Measurements from ENCODE around the gene ZNF683.

DNA sequence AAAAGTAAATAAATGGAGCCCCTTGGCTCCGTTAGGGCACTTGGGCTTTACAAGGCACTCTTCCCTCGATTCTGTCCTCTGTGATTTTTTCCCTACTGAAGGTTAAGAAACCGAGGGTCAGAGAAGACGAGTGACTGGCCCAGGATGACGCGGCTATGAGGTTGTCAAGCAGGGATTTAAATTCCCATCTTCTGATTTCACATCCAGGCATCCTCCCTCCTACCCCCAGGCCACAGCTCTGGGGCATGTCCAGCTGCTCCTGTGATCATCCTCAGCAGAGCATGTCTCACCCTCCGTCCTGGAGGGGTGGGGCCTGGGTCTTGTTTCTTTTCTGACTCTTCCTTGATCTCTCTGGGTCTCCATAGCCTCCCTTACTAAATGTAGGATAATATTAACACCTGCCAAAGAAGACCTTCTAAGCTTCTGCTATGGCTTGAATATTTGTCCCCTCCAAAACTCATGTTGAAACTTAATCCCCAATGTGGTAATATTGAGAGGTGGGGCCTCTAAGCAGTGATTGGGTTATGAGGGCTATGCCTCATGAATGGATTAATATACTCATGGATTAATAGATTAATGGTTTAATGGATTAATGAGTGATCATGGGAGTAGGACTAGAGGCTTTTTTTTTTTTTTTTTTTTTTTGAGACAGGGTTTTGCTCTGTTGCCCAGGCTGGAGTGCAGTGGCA is 23.2 kb downstream of the ZNF683 start:
- TF ChIP-seq, protein P1, sequence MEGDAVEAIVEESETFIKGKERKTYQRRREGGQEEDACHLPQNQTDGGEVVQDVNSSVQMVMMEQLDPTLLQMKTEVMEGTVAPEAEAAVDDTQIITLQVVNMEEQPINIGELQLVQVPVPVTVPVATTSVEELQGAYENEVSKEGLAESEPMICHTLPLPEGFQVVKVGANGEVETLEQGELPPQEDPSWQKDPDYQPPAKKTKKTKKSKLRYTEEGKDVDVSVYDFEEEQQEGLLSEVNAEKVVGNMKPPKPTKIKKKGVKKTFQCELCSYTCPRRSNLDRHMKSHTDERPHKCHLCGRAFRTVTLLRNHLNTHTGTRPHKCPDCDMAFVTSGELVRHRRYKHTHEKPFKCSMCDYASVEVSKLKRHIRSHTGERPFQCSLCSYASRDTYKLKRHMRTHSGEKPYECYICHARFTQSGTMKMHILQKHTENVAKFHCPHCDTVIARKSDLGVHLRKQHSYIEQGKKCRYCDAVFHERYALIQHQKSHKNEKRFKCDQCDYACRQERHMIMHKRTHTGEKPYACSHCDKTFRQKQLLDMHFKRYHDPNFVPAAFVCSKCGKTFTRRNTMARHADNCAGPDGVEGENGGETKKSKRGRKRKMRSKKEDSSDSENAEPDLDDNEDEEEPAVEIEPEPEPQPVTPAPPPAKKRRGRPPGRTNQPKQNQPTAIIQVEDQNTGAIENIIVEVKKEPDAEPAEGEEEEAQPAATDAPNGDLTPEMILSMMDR (conservative IDR thresholded peaks at IDR 0.05 in 1 of 2, IDR thresholded peaks at IDR 0.05 in 1 of 2; ENCODE audit: low read depth in 1 of 2, low read length in 2 of 2): no peak
- no peak for TF ChIP-seq EZH2 (IDR thresholded peaks at IDR 0.05; ENCODE audit: low read length, missing control alignments)

Measured in fibroblast of lung (primary cell).